Measurements from ENCODE around the gene FHIP1A.
"Not testable (repeated sequence)": the region's sequence is repeated elsewhere in the genome, so short reads cannot be mapped to it uniquely, and the experiment has no call there.

The FHIP1A gene

GRCh38 chr4:151408630-151409469 lies at the start of gene FHIP1A:
FHIP1A (plus strand) TSS chr4:151409176; CDS start chr4:151566260, 157,084 bp downstream.
- peak; percentile 76 for DNase-seq

DNA sequence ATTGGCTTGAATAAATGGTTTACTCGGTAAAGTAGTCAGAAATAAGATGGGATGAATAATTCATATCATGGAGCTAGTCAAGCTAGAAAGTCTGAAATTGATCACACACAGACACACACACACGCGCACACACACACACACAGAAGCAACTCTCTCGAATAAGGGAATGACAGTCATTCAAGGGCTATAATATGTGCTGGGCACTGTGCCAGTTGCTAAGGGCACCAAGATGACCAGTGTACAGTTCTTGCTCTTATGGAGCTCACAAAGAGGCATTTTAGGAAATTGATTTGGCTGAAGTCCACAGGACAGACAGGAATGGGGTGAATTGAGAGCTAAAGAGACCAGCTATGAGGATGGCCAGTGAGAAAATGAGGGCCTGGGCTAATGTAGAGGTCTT lies 49.4 kb upstream of the FHIP1A start:
- DNase-seq: peak; percentile 9

- DNase-seq: no peak
Observed at GRCh38 chr4:151361126-151361525, 47.9 kb upstream of the FHIP1A start.

DNA sequence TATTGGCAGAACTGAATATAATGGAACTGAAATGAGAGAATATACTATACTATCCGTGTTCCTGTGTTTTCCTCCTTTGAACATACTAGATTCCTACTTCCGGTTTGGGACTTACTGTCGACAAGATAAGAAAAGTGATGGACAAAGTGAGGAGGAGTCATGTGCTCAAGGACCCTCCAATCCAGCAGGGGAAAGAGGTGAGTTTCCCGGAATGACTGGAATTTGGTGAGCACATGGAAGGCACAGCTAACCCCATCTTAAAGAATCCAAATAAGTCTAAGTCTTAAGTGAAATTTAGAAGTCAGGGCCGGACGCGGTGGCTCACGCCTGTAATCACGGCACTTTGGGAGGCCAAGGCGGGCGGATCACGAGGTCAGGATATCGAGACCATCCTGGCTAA lies 47.0 kb upstream of the FHIP1A start:
- no peak for DNase-seq

- peak; percentile 40 for DNase-seq
Observed at GRCh38 chr4:151362404-151363164, 46.4 kb upstream of the FHIP1A start.

DNA sequence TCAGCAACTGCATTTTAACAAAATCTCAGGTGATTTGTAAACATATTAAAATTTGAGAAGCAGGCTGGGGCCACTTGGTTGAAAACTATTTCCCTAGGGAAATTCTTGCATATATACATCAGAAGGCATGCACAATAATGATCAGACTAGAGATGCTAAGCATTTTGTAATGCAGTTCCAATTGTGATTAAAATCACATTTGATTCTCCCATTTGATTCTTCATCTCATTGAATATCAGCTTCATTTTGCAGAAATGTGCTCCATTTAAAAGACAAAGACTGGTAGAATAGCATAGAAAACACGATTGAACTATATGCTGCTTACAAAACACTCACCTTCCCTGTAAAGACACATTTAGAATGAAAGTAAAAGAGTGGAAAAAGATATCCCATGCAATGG lies 32.4 kb upstream of the FHIP1A start:
- DNase-seq: no peak

DNA sequence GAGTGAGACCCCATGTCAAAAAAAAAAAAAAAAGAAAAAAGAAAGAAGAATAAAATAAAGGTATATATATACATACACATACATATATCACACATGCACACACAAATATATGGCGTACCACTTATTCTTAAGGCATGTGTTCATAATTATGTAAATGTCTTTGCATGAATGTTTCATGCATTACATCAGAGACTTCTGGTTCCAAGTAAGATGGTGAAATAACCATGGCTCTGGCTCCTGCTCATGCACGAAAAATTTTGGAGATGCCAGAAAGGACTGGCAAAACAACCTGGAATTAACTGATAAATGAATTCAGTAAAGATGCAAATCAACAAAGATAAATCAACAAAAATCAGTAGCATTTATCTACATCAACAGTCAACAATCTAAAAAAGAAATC lies 19.7 kb upstream of the FHIP1A start:
- no peak for DNase-seq

DNA sequence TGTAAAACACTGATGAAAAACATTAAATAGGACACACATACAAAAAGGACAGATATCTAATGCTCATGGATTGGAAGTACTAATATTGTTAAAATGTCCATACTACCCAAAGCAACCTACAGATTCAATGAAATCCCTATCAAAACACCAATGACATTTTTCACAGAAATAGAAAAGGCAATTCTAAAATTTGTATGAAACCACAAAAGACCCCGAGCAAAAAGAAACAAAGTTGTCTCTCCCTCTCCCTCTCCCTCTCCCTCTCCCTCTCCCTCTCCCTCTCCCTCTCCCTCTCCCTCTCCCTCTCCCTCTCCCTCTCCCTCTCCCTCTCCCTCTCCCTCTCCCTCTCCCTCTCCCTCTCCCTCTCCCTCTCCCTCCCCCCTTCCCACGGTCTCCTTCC lies 19.2 kb upstream of the FHIP1A start:
- not testable (repeated sequence) for DNase-seq

- no peak for DNase-seq
Observed at GRCh38 chr4:151395873-151396272, 13.1 kb upstream of the FHIP1A start.

- DNase-seq: no peak
Observed at GRCh38 chr4:151400343-151400742, 8.6 kb upstream of the FHIP1A start.

- DNase-seq: no peak
Observed at GRCh38 chr4:151401739-151402138, 7.2 kb upstream of the FHIP1A start.

DNA sequence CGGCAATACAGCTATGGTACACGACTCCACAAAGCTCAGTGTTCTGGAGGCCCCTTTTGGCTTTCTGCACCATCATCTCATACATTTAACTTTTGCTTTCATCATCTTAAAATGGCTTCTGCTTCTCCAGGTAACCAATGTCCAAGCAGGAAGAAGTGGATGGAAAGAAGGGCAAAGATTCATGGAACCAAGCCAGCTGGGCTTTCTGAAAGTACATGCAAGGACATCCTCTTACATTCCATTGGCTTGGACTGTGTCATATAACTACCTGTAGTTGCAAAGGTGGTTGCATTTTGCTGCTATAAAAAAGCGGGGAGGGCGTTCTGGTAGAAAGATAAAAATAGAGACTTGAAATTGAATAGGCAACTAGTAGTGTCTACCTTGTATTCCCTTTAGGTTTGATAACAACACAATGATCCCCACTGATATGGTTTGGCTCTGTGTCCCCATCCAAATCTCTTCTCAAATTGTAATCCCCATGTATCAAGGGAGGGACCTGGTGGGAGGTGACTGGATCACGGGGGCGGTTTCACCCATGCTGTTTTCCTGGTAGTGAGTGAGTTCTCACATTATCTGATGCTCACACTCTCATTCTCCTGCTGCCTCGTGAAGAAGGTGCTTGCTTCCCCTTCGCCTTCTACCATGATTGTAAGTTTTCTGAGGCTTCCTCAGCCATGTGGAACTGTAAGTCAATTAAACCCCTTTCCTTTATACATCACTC lies 6.7 kb upstream of the FHIP1A start:
- no peak for DNase-seq

DNA sequence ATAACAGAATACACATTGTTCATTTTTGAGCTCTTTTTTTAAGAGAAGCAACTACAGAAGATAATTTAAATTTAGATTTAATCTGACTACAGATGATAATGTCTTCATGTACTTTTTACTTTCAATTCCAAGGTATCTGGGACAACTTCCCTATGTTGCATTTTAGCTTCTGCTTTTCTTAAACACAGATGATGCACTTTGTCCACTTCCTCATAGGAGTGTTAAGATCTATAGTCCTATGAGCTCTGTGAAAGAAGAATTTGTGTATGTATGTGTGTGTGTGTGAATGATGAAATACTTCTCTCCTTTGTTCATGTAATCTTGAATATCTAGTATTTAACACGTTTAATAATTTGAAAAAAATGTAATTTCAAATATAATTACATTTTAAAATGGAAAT lies 5.3 kb upstream of the FHIP1A start:
- no peak for DNase-seq

- DNase-seq: not testable (repeated sequence)
Observed at GRCh38 chr4:151404802-151405201, 4.2 kb upstream of the FHIP1A start.

DNA sequence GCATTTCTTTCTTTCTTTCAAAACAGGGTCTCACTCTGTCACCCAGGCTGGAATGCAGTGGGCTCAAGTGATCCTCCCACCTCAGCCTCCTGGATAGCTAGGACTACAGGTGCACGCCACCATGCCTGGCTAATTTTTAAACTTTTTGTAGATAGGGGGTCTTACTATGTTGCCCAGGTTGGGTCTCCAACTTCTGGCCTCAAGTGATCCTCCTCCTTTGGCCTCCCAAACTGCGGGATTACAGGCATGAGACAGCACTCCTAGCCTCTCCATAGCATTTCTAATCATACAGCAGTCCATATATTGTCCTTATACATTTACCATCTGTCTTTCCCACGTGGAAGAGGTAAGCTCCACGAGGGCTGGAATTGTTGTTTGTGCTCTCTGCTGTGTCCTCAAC lies 2.0 kb upstream of the FHIP1A start:
- DNase-seq: no peak

DNA sequence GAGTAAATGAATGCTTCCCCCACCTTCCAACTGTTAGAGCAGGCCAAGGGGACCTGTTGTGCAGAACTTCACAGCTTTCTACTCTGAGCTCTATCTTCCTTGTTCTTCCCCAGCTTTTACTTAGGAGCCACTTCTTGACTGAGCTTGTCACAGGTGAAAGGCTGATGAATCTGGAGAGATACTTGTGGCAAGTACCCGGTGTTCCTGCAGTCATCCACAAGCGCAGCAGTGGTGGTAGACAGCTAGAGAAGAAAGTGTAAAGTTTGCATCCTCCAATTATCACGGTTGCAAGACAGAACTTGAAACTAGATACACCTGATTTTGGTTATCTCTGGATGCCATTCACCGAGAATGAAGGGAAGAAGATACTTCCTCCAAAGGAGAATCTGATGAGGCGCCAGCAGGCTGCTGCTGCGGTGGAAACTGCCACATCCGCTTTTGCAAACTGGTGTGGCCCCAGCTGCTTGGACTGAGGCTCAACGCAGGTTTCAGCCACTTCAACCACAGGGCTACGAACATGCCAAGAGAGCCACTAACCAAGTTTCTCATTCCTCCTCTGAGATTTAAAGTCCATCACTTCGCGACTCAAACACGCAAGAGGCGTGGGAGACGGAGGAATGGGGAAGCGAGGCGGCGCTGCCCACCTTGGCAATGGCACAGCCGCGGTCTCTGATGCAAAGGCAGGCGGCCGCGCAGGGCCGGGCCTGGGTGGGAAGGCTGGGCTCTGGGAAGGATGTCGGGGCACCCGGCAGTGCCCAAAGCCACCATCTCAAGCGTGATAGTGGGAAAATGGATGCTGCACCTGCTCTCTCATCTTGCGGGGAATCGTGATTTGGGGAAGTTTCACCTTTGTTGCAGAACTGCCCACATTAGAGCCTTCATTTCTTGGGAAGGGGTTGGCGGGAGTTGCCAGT lies 1.3 kb upstream of the FHIP1A start:
- DNase-seq: no peak

GRCh38 chr4:151408380-151408629 lies 671 bp upstream of the FHIP1A start:
- no peak for DNase-seq

- DNase-seq: no peak
Observed at GRCh38 chr4:151409470-151410313, 716 bp downstream of the FHIP1A start.

GRCh38 chr4:151415978-151416377 lies 7.0 kb downstream of the FHIP1A start:
- no peak for DNase-seq

GRCh38 chr4:151417164-151417571 lies 8.2 kb downstream of the FHIP1A start:
- DNase-seq: no peak

DNA sequence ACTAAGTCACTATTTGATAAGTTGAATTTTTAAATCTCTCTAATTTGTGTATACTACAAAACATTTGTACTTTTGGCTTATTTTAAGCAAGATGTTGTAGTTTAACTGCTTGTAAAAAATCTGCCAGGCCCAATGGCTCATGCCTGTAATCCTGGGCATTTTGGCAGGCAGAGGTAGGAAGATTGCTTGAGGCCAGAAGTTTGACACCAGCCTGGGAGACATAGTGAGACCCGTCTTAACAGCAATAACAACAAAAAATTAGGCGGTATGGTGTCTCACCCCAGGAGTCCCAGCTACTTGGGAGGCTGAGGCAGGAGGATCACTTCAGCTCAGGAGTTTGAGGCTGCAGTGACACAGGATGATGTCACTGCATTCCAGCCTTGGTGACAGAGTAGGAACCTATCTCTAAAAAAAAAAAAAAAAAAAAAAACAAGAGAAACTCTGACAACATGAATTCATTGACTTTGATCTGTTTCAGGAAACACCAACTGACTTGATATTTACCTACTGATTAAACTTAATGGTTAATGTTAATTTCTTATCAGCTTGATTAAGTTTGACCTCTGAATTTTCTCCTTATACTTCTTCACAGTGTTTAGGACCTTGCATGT lies 8.9 kb downstream of the FHIP1A start:
- no peak for DNase-seq
